GM21786 (cell line): Measurements from ENCODE around the gene TCERG1L.

ENCODE experiments used
- ATAC-seq: cut with Tn5 transposase; IDR thresholded peaks from one replicate; pipeline ENCODE4 v1.9.1; 2021; ENCODE audit not compliant: unreplicated experiment

The TCERG1L gene

GRCh38 chr10:131315344-131315743, 3.8 kb upstream of the TCERG1L start:
- no peak for ATAC-seq

- no peak for ATAC-seq
Observed at GRCh38 chr10:131314799-131315198, 3.3 kb upstream of the TCERG1L start.

GRCh38 chr10:131314148-131314547, 2.6 kb upstream of the TCERG1L start:
- ATAC-seq, result no peak

- ATAC-seq, result no peak
Observed at GRCh38 chr10:131313377-131313776, 1.9 kb upstream of the TCERG1L start.

GRCh38 chr10:131312478-131312836, 936 bp upstream of the TCERG1L start:
- ATAC-seq, result no peak

- ATAC-seq, result no peak
Observed at GRCh38 chr10:131311402-131311660, 190 bp downstream of the TCERG1L start.

- no peak for ATAC-seq
Observed at GRCh38 chr10:131310551-131311401, 745 bp downstream of the TCERG1L start.

- no peak for ATAC-seq
Observed at GRCh38 chr10:131310142-131310541, 1.4 kb downstream of the TCERG1L start.

- ATAC-seq, result no peak
Observed at GRCh38 chr10:131300508-131300907, 11.0 kb downstream of the TCERG1L start.

- ATAC-seq, result no peak
Observed at GRCh38 chr10:131290781-131291180, 20.7 kb downstream of the TCERG1L start.

GRCh38 chr10:131288648-131289047, 22.9 kb downstream of the TCERG1L start:
- no peak for ATAC-seq

- no peak for ATAC-seq
Observed at GRCh38 chr10:131282961-131283360, 28.6 kb downstream of the TCERG1L start.

GRCh38 chr10:131280101-131280500, 31.4 kb downstream of the TCERG1L start:
- ATAC-seq, result no peak

GRCh38 chr10:131279516-131279915, 32.0 kb downstream of the TCERG1L start:
- ATAC-seq, result no peak

- no peak for ATAC-seq
Observed at GRCh38 chr10:131277969-131278368, 33.6 kb downstream of the TCERG1L start.

GRCh38 chr10:131277278-131277677, 34.2 kb downstream of the TCERG1L start:
- no peak for ATAC-seq

GRCh38 chr10:131275691-131276090, 35.8 kb downstream of the TCERG1L start:
- ATAC-seq, result no peak

- no peak for ATAC-seq
Observed at GRCh38 chr10:131274883-131275282, 36.6 kb downstream of the TCERG1L start.

GRCh38 chr10:131274133-131274880, 37.2 kb downstream of the TCERG1L start:
- ATAC-seq, result no peak

GRCh38 chr10:131273476-131273875, 38.0 kb downstream of the TCERG1L start:
- no peak for ATAC-seq

- no peak for ATAC-seq
Observed at GRCh38 chr10:131272897-131273451, 38.5 kb downstream of the TCERG1L start.

GRCh38 chr10:131271966-131272365, 39.6 kb downstream of the TCERG1L start:
- no peak for ATAC-seq
